Measurements from ENCODE around the gene CCNJL.

GRCh38 chr5:160271396-160271795 is 41.0 kb downstream of the CCNJL start:
- no peak for TF ChIP-seq EZH2 (IDR thresholded peaks at IDR 0.05; ENCODE audit: low read depth, low read length, severe bottlenecking)
- no peak for TF ChIP-seq CTCF (IDR thresholded peaks at IDR 0.05; ENCODE audit: control extremely low read depth in 1 of 3, insufficient read depth in 1 of 3, low read depth in 1 of 3, low read length in 3 of 3)
- no peak for TF ChIP-seq JUND (IDR thresholded peaks at IDR 0.05; ENCODE audit: low read length)
- no peak for TF ChIP-seq EP300 (IDR thresholded peaks at IDR 0.05; ENCODE audit: borderline replicate concordance in 1 of 2, low read depth in 2 of 2, low read length in 2 of 2)
- no peak for TF ChIP-seq POLR2A (IDR thresholded peaks at IDR 0.05; ENCODE audit: control extremely low read depth in 1 of 2, low read depth in 2 of 2, low read length in 2 of 2)
- TF ChIP-seq TAF1 (IDR thresholded peaks at IDR 0.05; ENCODE audit: low read depth, low read length), result no peak
- no peak for TF ChIP-seq SIX5 (IDR thresholded peaks at IDR 0.05; ENCODE audit: low read depth, low read length)
- no peak for TF ChIP-seq CHD2 (IDR thresholded peaks at IDR 0.05; ENCODE audit: low read length)
- no peak for TF ChIP-seq E2F6 (IDR thresholded peaks at IDR 0.05)
- no peak for TF ChIP-seq SP1 (IDR thresholded peaks at IDR 0.05; ENCODE audit: low read depth, low read length)
- TF ChIP-seq MAFK (IDR thresholded peaks at IDR 0.05; ENCODE audit: low read depth, low read length), result no peak
- TF ChIP-seq USF2 (IDR thresholded peaks at IDR 0.05; ENCODE audit: low read length), result no peak
- TF ChIP-seq POLR2AphosphoS5 (IDR thresholded peaks at IDR 0.05; ENCODE audit: low read depth, low read length), result no peak

Data from H1 (cell line).